CD4-positive, CD25-positive, alpha-beta regulatory T cell (primary cell): ENCODE data around the gene PDE4D. TPM values are rescaled to one million over a fixed set of nuclear protein-coding genes. Genes with fewer than 3 reads are reported as not detected.

Source experiments
- ATAC-seq, 2 donors: fragments of 150-1000 bp; cut with Tn5 transposase; one replicate each; pipeline ENCODE4 v1.10.0; 2021; ENCODE audit warnings: low read depth in 2 of 2, moderate number of reproducible peaks in 2 of 2, moderate library complexity in 1 of 2
- DNase-seq, 3 donors: peaks; one replicate each; pipeline versions ENCODE4 v3.0.0 to v3.0.0-alpha.2; 2012 to 2022; ENCODE audit warnings: mixed read lengths in 1 of 3
- H3K27ac ChIP-seq: one replicate; pipeline ENCODE4 v1.7.0; 2013; ENCODE audit warnings: mild to moderate bottlenecking, low read length; ENCODE audit not compliant: insufficient read depth, poor library complexity, severe bottlenecking
- H3K27me3 ChIP-seq: one replicate; pipeline ENCODE4 v1.7.0; 2013; ENCODE audit warnings: low read length; ENCODE audit not compliant: control insufficient read depth, insufficient read depth
- H3K36me3 ChIP-seq: one replicate; pipeline ENCODE4 v1.7.0; 2013; ENCODE audit warnings: mild to moderate bottlenecking, low read length, moderate library complexity; ENCODE audit not compliant: control insufficient read depth, insufficient read depth
- H3K4me1 ChIP-seq: 2 replicates; pipeline ENCODE4 v1.7.0; 2013; ENCODE audit warnings: mild to moderate bottlenecking, low read length; ENCODE audit not compliant: insufficient read depth, control insufficient read depth, poor library complexity, severe bottlenecking
- H3K4me3 ChIP-seq: one replicate; pipeline ENCODE4 v1.7.0; 2013; ENCODE audit warnings: low read depth, mild to moderate bottlenecking, low read length, moderate library complexity
- H3K9me3 ChIP-seq, 2 experiments: 1 replicate in 1 of 2; 2 replicates in 1 of 2; pipeline ENCODE4 v1.7.0; 2013; ENCODE audit warnings: low read length in 2 of 2, mild to moderate bottlenecking in 1 of 2, moderate library complexity in 1 of 2; ENCODE audit not compliant: control insufficient read depth in 2 of 2
- H3K27ac Mint-ChIP-seq, 3 donors: one replicate each; pipeline ENCODE4 v1.8.0; 2020 to 2022; ENCODE audit warnings: mild to moderate bottlenecking in 3 of 3, mixed read lengths in 3 of 3, moderate library complexity in 2 of 3
- H3K27me3 Mint-ChIP-seq: one replicate; pipeline ENCODE4 v1.8.0; 2022; ENCODE audit warnings: mild to moderate bottlenecking, mixed read lengths
- H3K36me3 Mint-ChIP-seq: one replicate; pipeline ENCODE4 v1.8.0; 2020; ENCODE audit warnings: mixed read lengths
- H3K4me1 Mint-ChIP-seq, 4 donors: one replicate each; pipeline ENCODE4 v1.8.0; 2020 to 2022; ENCODE audit warnings: mixed read lengths in 4 of 4, mild to moderate bottlenecking in 1 of 4
- H3K4me3 Mint-ChIP-seq, 4 donors: one replicate each; pipeline ENCODE4 v1.8.0; 2020 to 2022; ENCODE audit warnings: mild to moderate bottlenecking in 4 of 4, mixed read lengths in 4 of 4, moderate library complexity in 3 of 4
- H3K9me3 Mint-ChIP-seq, 7 donors: one replicate each; pipeline ENCODE4 v1.8.0; 2020 to 2022; ENCODE audit warnings: mixed read lengths in 7 of 7, mild to moderate bottlenecking in 3 of 7, moderate library complexity in 2 of 7
- polyA plus RNA-seq, 4 donors: library from polyadenylated mRNA; unstranded; fragments of 300-500 nt; fragmentation: Illumina TruSeq; gene quantifications; one replicate each; pipeline ENCODE4 v1.2.3, GENCODE V29; 2021
- total RNA-seq: library from RNA; stranded (reverse); gene quantifications from one replicate; pipeline ENCODE4 v1.2.3, GENCODE V29; 2022

PDE4D gene
- total and polyA plus RNA-seq, 5 donors from 2014 or later = 2.1 to 39.9 (median 4.8) TPM

DNA sequence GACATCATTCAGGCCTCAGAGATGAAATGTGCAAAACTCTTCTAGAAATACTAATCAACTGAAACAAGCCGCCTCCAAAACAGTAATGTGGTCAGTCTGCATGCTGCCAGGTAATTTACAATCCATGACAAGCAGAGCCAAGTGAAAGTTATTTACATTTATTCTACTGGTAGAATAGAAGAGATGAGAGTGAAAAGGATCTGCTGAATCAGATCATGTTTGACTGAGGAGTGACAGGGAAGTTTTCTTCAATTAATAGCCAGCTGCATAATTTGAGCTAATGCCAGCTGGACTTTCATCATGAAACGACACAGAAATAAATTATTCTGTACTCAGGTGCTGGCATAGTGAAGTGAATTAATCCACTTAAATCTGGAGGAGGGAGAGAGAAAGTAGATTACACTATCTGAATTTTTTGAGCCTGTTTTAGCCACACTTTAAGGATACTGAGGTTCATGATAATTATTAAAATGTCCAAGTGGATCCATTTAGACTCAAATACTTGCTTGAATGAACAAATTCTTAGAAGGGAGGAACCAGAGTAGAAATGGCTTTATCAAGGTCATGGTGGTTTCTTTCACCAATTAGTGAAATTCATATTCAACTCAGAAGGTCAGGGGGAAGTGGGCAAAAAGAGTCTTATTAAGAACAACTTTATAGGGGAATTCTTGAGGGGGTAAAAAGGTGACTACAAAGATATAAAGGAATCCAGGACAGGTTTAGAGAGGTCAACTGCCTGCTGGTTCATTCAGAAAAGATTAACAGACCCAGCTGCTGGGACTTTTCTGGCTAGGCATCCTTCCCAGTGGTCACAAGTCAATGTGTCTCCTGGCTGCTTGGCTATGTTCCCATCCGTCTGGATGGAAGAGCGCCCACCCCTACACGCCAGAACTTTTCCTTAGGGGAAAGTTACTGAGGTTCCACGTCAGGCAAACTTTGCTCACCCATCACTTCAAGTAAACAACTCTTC, 350.4 kb downstream of the PDE4D start:
- Histone ChIP-seq H3K4me1 (no peaks in the 10 kb centered on the region), H3K27ac (no peak overlapping the region), H3K9me3 (no peaks in the 10 kb centered on the region), H3K4me3 (no peak overlapping the region), H3K36me3 (no peaks in the 10 kb centered on the region), H3K27me3 (no peaks in the 10 kb centered on the region)
- Mint-ChIP-seq H3K36me3 (no peaks in the 10 kb centered on the region), H3K27ac (no peak overlapping the region), H3K4me1 (no peaks in the 10 kb centered on the region), H3K9me3 (peaks cover 0 to 3% (median 0%) of the 10 kb centered on the region in 7 donors), H3K27me3 (no peaks in the 10 kb centered on the region), H3K4me3 (no peak overlapping the region)
- no peak for ATAC-seq
- DNase-seq = no peak

- no peaks in the 10 kb centered on the region for H3K36me3 ChIP-seq
- H3K9me3 ChIP-seq = no peaks in the 10 kb centered on the region
- H3K4me3 ChIP-seq = no peak overlapping the region
- H3K27ac Mint-ChIP-seq = no peak overlapping the region
- H3K4me1 ChIP-seq = no peaks in the 10 kb centered on the region
- no peaks in the 10 kb centered on the region for H3K27me3 ChIP-seq
- H3K4me3 Mint-ChIP-seq = no peak overlapping the region
- H3K9me3 Mint-ChIP-seq = peaks cover 0 to 1% (median 0%) of the 10 kb centered on the region in 7 donors
- ATAC-seq (no peak), DNase-seq (no peak)
- no peaks in the 10 kb centered on the region for H3K36me3 Mint-ChIP-seq
- H3K27me3 Mint-ChIP-seq = no peaks in the 10 kb centered on the region
- H3K27ac ChIP-seq = no peak overlapping the region
- no peaks in the 10 kb centered on the region for H3K4me1 Mint-ChIP-seq
Observed at GRCh38 chr5:59542306-59542705, 351.2 kb downstream of the PDE4D start.

- no peak overlapping the region for H3K4me3 Mint-ChIP-seq
- Histone ChIP-seq H3K36me3 (no peaks in the 10 kb centered on the region), H3K27me3 (no peaks in the 10 kb centered on the region), H3K27ac (no peak overlapping the region), H3K9me3 (no peaks in the 10 kb centered on the region), H3K4me1 (no peaks in the 10 kb centered on the region), H3K4me3 (no peak overlapping the region)
- ATAC-seq (no peak), DNase-seq (no peak)
- peaks cover 0 to 1% (median 0%) of the 10 kb centered on the region in 7 donors for H3K9me3 Mint-ChIP-seq
- H3K27ac Mint-ChIP-seq = no peak overlapping the region
- no peaks in the 10 kb centered on the region for H3K27me3 Mint-ChIP-seq
- H3K36me3 Mint-ChIP-seq = no peaks in the 10 kb centered on the region
- H3K4me1 Mint-ChIP-seq = no peaks in the 10 kb centered on the region
Observed at GRCh38 chr5:59540366-59540765, 353.2 kb downstream of the PDE4D start.

- H3K4me3 ChIP-seq = no peak overlapping the region
- ATAC-seq (no peak), DNase-seq (no peak)
- H3K4me1 Mint-ChIP-seq = no peaks in the 10 kb centered on the region
- H3K4me3 Mint-ChIP-seq = no peak overlapping the region
- H3K9me3 ChIP-seq = no peaks in the 10 kb centered on the region
- H3K27me3 ChIP-seq = no peaks in the 10 kb centered on the region
- no peak overlapping the region for H3K27ac ChIP-seq
- H3K27me3 Mint-ChIP-seq = no peaks in the 10 kb centered on the region
- no peaks in the 10 kb centered on the region for H3K36me3 Mint-ChIP-seq
- H3K27ac Mint-ChIP-seq = no peak overlapping the region
- no peaks in the 10 kb centered on the region for H3K4me1 ChIP-seq
- H3K9me3 Mint-ChIP-seq = peaks cover 0 to 1% (median 0%) of the 10 kb centered on the region in 7 donors
- no peaks in the 10 kb centered on the region for H3K36me3 ChIP-seq
Observed at GRCh38 chr5:59538750-59539121, 354.8 kb downstream of the PDE4D start.

- Mint-ChIP-seq H3K9me3 (peaks cover 0 to 1% (median 0%) of the 10 kb centered on the region in 7 donors), H3K27ac (no peak overlapping the region), H3K4me1 (no peaks in the 10 kb centered on the region), H3K27me3 (no peaks in the 10 kb centered on the region), H3K36me3 (no peaks in the 10 kb centered on the region), H3K4me3 (no peak overlapping the region)
- Histone ChIP-seq H3K4me3 (no peak overlapping the region), H3K9me3 (no peaks in the 10 kb centered on the region), H3K27me3 (no peaks in the 10 kb centered on the region), H3K4me1 (no peaks in the 10 kb centered on the region), H3K27ac (no peak overlapping the region), H3K36me3 (no peaks in the 10 kb centered on the region)
- ATAC-seq (no peak), DNase-seq (no peak)
Observed at GRCh38 chr5:59537961-59538749, 355.4 kb downstream of the PDE4D start.

GRCh38 chr5:59536875-59537274, 356.7 kb downstream of the PDE4D start:
- no peak overlapping the region for H3K4me3 ChIP-seq
- H3K27me3 ChIP-seq = no peaks in the 10 kb centered on the region
- no peaks in the 10 kb centered on the region for H3K9me3 ChIP-seq
- DNase-seq (no peak), ATAC-seq (no peak)
- peaks cover 0 to 1% (median 0%) of the 10 kb centered on the region in 7 donors for H3K9me3 Mint-ChIP-seq
- H3K27ac Mint-ChIP-seq = no peak overlapping the region
- no peaks in the 10 kb centered on the region for H3K4me1 ChIP-seq
- no peaks in the 10 kb centered on the region for H3K36me3 Mint-ChIP-seq
- H3K36me3 ChIP-seq = no peaks in the 10 kb centered on the region
- no peak overlapping the region for H3K27ac ChIP-seq
- H3K4me3 Mint-ChIP-seq = no peak overlapping the region
- H3K27me3 Mint-ChIP-seq = no peaks in the 10 kb centered on the region
- no peaks in the 10 kb centered on the region for H3K4me1 Mint-ChIP-seq

- no peak for ATAC-seq
- Histone ChIP-seq H3K4me1 (no peaks in the 10 kb centered on the region), H3K36me3 (no peaks in the 10 kb centered on the region), H3K27me3 (no peaks in the 10 kb centered on the region), H3K27ac (no peak overlapping the region), H3K4me3 (no peak overlapping the region), H3K9me3 (no peaks in the 10 kb centered on the region)
- H3K27ac Mint-ChIP-seq = no peak overlapping the region
- no peaks in the 10 kb centered on the region for H3K27me3 Mint-ChIP-seq
- DNase-seq = no peak
- H3K4me1 Mint-ChIP-seq = no peaks in the 10 kb centered on the region
- H3K36me3 Mint-ChIP-seq = no peaks in the 10 kb centered on the region
- no peak overlapping the region for H3K4me3 Mint-ChIP-seq
- H3K9me3 Mint-ChIP-seq = peaks cover 0 to 1% (median 0%) of the 10 kb centered on the region in 7 donors
Observed at GRCh38 chr5:59535561-59535960, 358.0 kb downstream of the PDE4D start.
